ENCODE measurements around the gene OGG1. TPM values are rescaled to one million over a fixed set of nuclear protein-coding genes. Genes with fewer than 3 reads are reported as not detected.

Gene OGG1
- total RNA-seq, 4 donors from 2014 or later: 51.2 to 163 (median 74.1) TPM

DNA sequence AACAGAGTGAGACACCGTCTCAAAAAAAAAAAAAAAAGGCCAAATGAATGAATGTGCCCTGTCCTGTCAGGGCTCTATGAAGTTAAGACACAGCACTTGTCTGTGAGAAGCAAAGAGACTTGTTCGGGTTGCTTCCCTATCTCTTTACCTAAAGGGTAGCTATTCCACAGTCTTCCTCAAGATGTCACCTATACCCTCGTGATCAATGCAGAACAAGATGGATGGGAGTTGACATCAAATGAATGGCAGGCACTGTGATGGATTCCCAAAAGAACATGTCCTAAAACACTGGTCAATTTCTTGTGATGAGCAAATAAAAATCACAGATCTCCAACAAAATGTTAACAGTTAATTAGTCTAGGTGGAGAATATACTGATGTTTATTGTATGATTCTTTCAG, 33.0 kb downstream of the OGG1 start:
- Histone ChIP-seq H3K36me3 (peaks cover 0 to 74% (median 0%) of the 10 kb centered on the region in 3 donors), H3K27ac (no peak overlapping the region), H3K9me3 (no peaks in the 10 kb centered on the region), H3K4me3 (no peak overlapping the region), H3K27me3 (no peaks in the 10 kb centered on the region), H3K4me1 (peaks cover 10 to 31% (median 17%) of the 10 kb centered on the region in 4 donors)
- no peak for TF ChIP-seq POLR2A (IDR thresholded peaks at IDR 0.05)
- peak in 5 of 6 experiments; percentile 15 to 45 (median 19) for TF ChIP-seq CTCF (IDR thresholded peaks at IDR 0.05)
- no peak for DNase-seq

- H3K4me3 ChIP-seq: no peak overlapping the region
- H3K27ac ChIP-seq: no peak overlapping the region
- no peaks in the 10 kb centered on the region for H3K9me3 ChIP-seq
- H3K4me1 ChIP-seq: peaks cover 3 to 24% (median 14%) of the 10 kb centered on the region in 4 donors
- TF ChIP-seq CTCF (IDR thresholded peaks at IDR 0.05) (no peak), POLR2A (IDR thresholded peaks at IDR 0.05) (no peak)
- no peak for DNase-seq
- no peaks in the 10 kb centered on the region for H3K27me3 ChIP-seq
- peaks cover 0 to 85% (median 0%) of the 10 kb centered on the region in 3 donors for H3K36me3 ChIP-seq
These were observed 34.2 kb downstream of the OGG1 start for GRCh38 chr3:9783954-9784353.

- H3K36me3 ChIP-seq: peaks cover 0 to 90% (median 0%) of the 10 kb centered on the region in 3 donors
- H3K27ac ChIP-seq: no peak overlapping the region
- no peak overlapping the region for H3K4me3 ChIP-seq
- TF ChIP-seq CTCF (IDR thresholded peaks at IDR 0.05) (no peak), POLR2A (IDR thresholded peaks at IDR 0.05) (no peak)
- no peaks in the 10 kb centered on the region for H3K9me3 ChIP-seq
- peaks cover 0 to 14% (median 11%) of the 10 kb centered on the region in 4 donors for H3K4me1 ChIP-seq
- no peaks in the 10 kb centered on the region for H3K27me3 ChIP-seq
- no peak for DNase-seq
These were observed 35.2 kb downstream of the OGG1 start for GRCh38 chr3:9784965-9785364.

GRCh38 chr3:9785602-9786001, 35.9 kb downstream of the OGG1 start:
- Histone ChIP-seq H3K4me1 (peaks cover 0 to 11% (median 6%) of the 10 kb centered on the region in 4 donors), H3K36me3 (peaks cover 0 to 92% (median 0%) of the 10 kb centered on the region in 3 donors), H3K4me3 (no peak overlapping the region), H3K27ac (no peak overlapping the region), H3K9me3 (no peaks in the 10 kb centered on the region), H3K27me3 (no peaks in the 10 kb centered on the region)
- no peak for DNase-seq
- TF ChIP-seq CTCF (IDR thresholded peaks at IDR 0.05) (no peak), POLR2A (IDR thresholded peaks at IDR 0.05) (no peak)

GRCh38 chr3:9786209-9786739, 36.5 kb downstream of the OGG1 start:
- H3K36me3 ChIP-seq: peaks cover 0 to 88% (median 0%) of the 10 kb centered on the region in 3 donors
- DNase-seq: no peak
- H3K9me3 ChIP-seq: no peaks in the 10 kb centered on the region
- H3K4me3 ChIP-seq: no peak overlapping the region
- no peaks in the 10 kb centered on the region for H3K27me3 ChIP-seq
- TF ChIP-seq POLR2A (IDR thresholded peaks at IDR 0.05): no peak
- no peak for TF ChIP-seq CTCF (IDR thresholded peaks at IDR 0.05)
- no peak overlapping the region for H3K27ac ChIP-seq
- peaks cover 0 to 11% (median 1%) of the 10 kb centered on the region in 4 donors for H3K4me1 ChIP-seq
